ENCODE results near the gene ZDHHC17. TPM values are rescaled to one million over a fixed set of nuclear protein-coding genes. Genes with fewer than 3 reads are reported as not detected.
"Not testable (repeated sequence)": the region's sequence is repeated elsewhere in the genome, so short reads cannot be mapped to it uniquely, and the experiment has no call there.

Gene ZDHHC17
- total RNA-seq, 1 donor from 2014 or later: 37.1 TPM

DNA sequence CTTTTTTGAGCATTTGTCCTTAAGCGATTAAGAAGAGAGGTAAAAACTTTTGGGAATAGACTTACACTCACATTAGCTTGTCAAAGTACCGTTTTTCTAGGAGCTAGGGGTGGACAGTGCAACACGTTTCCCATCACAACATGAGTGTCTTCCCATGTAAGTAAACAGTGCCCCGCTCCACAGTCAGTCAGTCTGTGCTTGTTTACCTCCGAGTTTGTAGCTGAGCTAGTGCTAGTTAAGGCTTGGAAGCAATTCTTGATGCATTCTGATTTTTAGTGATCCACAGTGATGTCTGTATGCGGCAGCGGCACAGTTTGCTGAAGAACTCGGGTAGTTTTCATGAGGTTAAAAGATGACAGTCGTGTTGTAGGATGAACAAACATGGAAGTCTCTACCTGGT lies 941 bp downstream of the ZDHHC17 start:
- intact Hi-C loops (cut with micrococcal nuclease): loop anchor here (1.0 to 5.0 kb wide), 12 partner anchors 26 to 1435 kb away; partner anchors contain the start of genes BBS10, CAPS2, GLIPR1L2 and KRR1

DNA sequence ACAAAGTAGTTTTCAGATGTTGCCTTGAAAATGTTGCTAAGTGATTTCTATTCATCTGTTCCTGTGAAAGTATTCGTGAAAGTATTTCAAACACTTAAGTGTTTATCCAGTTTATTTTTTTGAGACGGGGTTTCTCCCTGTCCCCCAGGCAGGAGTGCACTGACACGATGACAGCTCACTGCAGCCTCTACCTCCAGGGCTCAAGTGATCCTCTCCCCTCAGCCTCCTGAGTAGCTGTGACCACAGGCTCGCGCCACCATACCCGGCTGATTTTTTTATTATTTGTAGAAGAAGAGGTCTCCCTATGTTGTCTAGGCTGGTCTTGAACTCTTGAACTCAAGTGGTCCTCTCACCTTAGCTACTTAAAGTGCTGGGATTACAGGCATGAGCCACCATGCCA lies 1.7 kb downstream of the ZDHHC17 start:
- intact Hi-C loops (cut with micrococcal nuclease): loop anchor here (2.0 kb wide), 1 partner anchor 111 kb away; no protein-coding TSS in a partner anchor

DNA sequence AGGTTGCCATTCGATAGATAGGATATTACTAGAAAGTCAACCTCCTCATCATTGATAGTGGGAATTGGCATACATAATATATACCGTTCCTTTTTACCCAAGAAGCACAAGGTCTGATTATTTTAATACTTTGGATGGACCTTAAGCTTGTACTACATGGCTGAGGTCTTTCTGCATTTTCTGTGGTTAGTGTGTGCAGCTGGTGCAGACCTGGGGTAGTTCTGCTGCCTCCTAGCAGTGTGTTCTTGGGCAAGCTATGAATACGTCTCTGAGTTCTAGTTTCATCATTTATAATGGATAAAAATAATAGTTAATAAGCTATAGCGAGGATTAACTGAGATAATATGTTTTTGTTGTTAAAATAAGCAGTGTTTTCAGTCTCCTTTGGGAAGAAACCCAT lies 2.2 kb downstream of the ZDHHC17 start:
- intact Hi-C loops (cut with micrococcal nuclease): no loop called here

- intact Hi-C loops (cut with micrococcal nuclease): no loop called here
Measured at GRCh38 chr12:76768576-76768975, 4.7 kb downstream of the ZDHHC17 start.

DNA sequence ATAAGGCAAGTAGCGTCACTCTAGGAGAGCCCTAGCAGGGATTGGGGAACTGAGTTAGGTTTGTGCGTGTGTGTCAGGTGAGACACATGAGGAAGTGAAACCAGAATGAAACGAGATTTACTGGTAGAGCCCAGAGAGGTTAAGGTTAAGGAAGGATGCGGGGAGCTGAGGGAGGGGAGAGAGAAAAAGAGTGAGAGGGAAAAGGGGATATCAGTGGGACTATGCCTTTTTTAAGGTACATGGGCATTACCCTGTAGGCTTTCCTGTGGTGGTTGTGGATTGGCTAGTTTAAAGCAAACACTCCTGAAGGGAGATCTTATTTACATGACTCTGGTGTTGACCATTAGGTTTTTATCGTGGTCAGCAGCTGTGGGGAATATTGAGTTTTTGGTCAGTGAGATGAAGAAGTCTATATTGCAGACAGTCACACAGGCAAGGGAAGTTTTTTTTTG lies 13.9 kb downstream of the ZDHHC17 start:
- intact Hi-C loops (cut with micrococcal nuclease): no loop called here

- intact Hi-C loops (cut with micrococcal nuclease): no loop called here
Measured at GRCh38 chr12:76778364-76778763, 14.4 kb downstream of the ZDHHC17 start.

- intact Hi-C loops (cut with micrococcal nuclease): not testable (repeated sequence)
Measured at GRCh38 chr12:76779310-76779709, 15.4 kb downstream of the ZDHHC17 start.

- intact Hi-C loops (cut with micrococcal nuclease): no loop called here
Measured at GRCh38 chr12:76781321-76781720, 17.4 kb downstream of the ZDHHC17 start.

- intact Hi-C loops (cut with micrococcal nuclease): no loop called here
Measured at GRCh38 chr12:76782526-76782925, 18.6 kb downstream of the ZDHHC17 start.

GRCh38 chr12:76784600-76785051 lies 20.7 kb downstream of the ZDHHC17 start:
- intact Hi-C loops (cut with micrococcal nuclease): no loop called here

GRCh38 chr12:76785407-76785806 lies 21.5 kb downstream of the ZDHHC17 start:
- intact Hi-C loops (cut with micrococcal nuclease): no loop called here

DNA sequence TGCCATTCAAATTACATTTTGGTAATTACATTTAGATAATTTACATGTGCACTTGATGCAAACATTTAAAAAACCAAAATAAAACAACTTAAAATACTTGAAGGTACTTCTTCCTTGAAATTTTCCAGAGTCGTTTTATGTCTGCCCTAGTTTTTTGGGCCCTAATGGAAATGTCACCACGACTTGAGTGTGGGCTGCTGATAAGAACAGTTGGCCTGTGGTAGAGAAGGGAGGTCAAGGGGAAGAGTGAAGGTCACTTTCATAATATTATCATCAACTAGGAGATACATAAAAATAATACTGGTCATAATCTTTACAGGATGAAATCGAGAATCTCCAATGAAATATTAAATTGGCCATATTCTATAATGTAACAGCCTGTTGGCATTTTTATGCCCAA lies 23.1 kb downstream of the ZDHHC17 start:
- intact Hi-C loops (cut with micrococcal nuclease): no loop called here

DNA sequence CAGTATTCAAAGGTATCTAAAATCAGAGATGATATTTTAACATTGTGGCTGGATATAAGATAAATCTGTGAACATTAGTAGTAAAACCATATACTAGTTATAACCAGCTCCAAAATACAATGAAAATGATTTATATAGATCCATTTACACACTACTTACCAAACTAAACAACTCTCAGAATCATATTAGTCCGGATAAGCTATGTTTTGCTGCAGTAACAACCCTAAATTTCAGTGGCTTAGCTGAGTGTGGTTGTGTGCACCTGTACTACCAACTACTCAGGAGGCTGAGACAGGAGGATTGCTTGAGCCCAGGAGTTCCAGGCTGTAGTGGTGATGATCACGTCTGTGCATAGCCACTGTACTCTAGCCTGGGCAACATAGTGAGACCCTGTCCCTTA lies 23.8 kb downstream of the ZDHHC17 start:
- intact Hi-C loops (cut with micrococcal nuclease): no loop called here

- intact Hi-C loops (cut with micrococcal nuclease): no loop called here
Measured at GRCh38 chr12:76789335-76790050, 25.6 kb downstream of the ZDHHC17 start.

GRCh38 chr12:76790564-76791552 lies 26.9 kb downstream of the ZDHHC17 start:
- intact Hi-C loops (cut with micrococcal nuclease): loop anchor here (1.0 kb wide), 4 partner anchors 27 to 220 kb away; partner anchors contain the start of gene ZDHHC17

GRCh38 chr12:76792828-76793227 lies 28.9 kb downstream of the ZDHHC17 start:
- intact Hi-C loops (cut with micrococcal nuclease): no loop called here

DNA sequence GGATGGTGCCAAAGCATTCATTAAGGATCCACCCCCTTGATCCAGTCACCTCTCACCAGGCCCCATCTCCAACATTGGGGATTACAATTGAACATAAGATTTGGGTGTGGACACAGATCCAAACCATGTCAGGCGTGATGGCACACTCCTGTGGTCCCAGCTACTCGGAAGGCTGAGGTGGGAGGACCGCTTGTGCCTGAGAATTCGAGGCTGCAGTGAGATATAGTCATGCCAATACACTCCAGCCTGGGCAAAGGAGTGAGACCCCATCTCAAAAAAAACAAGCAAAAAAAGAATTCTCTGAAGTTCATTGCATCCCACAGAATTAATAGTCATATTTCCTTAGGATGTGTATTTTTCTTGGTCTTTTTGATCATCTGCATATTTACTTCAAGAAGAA lies 34.9 kb downstream of the ZDHHC17 start:
- intact Hi-C loops (cut with micrococcal nuclease): no loop called here

- intact Hi-C loops (cut with micrococcal nuclease): no loop called here
Measured at GRCh38 chr12:76799362-76799761, 35.4 kb downstream of the ZDHHC17 start.

- intact Hi-C loops (cut with micrococcal nuclease): no loop called here
Measured at GRCh38 chr12:76802060-76802459, 38.1 kb downstream of the ZDHHC17 start.

- intact Hi-C loops (cut with micrococcal nuclease): no loop called here
Measured at GRCh38 chr12:76804435-76804976, 40.6 kb downstream of the ZDHHC17 start.

DNA sequence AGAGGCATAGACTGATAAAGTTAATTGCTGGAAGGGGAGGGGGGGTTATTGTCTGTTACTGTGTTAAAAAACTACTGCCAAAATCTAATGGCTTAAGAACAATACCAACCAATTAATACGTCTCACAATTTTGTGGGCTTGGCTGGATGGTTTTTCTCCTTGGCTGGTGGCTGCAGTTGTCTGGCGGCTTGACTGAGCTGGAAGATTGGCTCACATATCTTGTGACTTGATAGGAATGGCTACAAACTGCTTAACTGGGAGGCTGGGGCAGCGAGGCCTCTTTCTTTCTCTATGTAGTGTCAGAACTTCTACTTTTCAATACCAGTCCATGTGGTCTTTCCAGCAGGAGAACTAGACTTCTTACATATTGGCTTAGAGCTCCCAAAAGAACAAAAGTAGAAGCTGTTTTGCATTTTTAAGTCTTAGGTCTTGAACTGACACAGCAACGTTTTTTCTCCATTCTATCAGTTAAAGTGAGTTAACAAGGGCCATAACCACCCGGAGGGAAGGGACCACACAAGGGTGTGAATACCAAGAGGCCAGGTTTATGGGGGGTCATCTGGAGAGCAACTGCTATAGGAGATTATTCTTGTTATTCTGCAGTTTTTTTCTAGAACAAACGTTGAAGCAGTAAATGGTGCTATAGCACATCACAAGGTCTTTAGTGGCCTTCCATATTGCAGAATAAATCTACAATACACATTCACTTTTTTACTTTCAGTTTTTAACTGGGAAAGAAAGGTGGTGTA lies 46.9 kb downstream of the ZDHHC17 start:
- intact Hi-C loops (cut with micrococcal nuclease): no loop called here
